ENCODE data around the gene NDUFC2.
"Not testable (repeated sequence)": the region's sequence is repeated elsewhere in the genome, so short reads cannot be mapped to it uniquely, and the experiment has no call there.

Gene NDUFC2

DNA sequence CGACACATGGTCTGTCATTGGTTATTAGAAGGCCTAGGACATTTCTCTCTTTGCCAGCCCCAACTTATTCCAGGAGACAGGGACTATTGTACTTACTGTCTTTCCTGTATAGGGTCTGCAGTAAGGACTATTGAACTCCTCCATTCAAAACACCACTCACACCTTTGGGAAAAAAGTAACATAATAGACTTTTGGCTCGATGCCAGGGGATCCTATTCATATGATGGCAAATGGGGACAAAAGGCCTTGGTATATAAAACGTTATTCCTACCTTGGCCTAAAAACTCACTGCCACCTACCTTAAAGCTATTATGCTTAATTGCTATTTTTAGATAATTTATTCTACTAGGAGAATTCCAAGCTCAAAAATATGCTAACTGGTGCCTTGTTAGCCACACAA is 6.3 kb upstream of the NDUFC2 start:
- in situ Hi-C loops (cut with HindIII; ENCODE audit: low sequenced_read_pairs) = no loop called here
- no peak overlapping the region for H3K4me3 ChIP-seq (ENCODE audit: low read depth, low read length)
- no peak for DNase-seq (ENCODE audit: low read depth)
- TF ChIP-seq, protein P1, sequence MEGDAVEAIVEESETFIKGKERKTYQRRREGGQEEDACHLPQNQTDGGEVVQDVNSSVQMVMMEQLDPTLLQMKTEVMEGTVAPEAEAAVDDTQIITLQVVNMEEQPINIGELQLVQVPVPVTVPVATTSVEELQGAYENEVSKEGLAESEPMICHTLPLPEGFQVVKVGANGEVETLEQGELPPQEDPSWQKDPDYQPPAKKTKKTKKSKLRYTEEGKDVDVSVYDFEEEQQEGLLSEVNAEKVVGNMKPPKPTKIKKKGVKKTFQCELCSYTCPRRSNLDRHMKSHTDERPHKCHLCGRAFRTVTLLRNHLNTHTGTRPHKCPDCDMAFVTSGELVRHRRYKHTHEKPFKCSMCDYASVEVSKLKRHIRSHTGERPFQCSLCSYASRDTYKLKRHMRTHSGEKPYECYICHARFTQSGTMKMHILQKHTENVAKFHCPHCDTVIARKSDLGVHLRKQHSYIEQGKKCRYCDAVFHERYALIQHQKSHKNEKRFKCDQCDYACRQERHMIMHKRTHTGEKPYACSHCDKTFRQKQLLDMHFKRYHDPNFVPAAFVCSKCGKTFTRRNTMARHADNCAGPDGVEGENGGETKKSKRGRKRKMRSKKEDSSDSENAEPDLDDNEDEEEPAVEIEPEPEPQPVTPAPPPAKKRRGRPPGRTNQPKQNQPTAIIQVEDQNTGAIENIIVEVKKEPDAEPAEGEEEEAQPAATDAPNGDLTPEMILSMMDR (IDR thresholded peaks at IDR 0.05; ENCODE audit: low read depth, low read length, missing control alignments) = no peak

DNA sequence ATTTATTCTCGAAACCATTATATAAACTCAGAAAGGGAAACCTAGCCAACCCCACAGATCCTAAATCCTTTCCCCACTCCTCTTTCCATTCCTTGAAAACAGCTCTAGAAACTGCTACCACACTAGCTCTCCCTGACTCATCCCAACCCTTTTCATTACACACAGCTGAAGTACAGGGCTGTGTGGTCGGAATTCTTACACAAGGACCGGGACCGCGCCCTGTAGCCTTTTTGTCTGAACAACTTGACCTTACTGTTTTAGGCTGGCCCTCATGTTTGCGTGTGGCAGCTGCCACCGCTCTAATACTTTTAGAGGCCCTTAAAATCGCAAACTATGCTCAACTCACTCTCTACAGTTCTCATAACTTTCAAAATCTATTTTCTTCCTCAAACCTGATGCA is 4.8 kb upstream of the NDUFC2 start:
- DNase-seq (ENCODE audit: low read depth); in situ Hi-C loops (cut with HindIII; ENCODE audit: low sequenced_read_pairs); H3K4me3 ChIP-seq (ENCODE audit: low read depth, low read length): not testable (repeated sequence)

DNA sequence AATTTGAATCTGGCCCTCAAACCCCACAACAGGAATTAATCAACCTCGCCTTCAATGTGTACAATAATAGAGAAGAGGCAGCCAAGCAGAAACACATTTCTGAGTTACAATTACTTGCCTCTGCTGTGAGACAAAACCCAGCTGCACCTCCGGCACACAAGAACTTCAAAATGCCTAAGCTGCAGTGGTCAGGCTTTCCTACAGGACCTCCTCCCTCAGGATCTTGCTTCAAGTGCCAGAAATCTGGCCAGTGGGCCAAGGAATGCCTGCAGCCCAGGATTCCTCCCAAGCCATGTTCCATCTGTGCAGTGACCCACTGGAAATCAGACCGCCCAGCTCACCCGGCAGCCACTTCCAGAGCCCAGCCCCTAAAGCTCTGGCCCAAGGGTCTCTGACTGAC is 3.4 kb upstream of the NDUFC2 start:
- TF ChIP-seq, protein P1 (IDR thresholded peaks at IDR 0.05; ENCODE audit: low read depth, low read length, missing control alignments) = no peak
- H3K4me3 ChIP-seq (ENCODE audit: low read depth, low read length) = no peak overlapping the region
- in situ Hi-C loops (cut with HindIII; ENCODE audit: low sequenced_read_pairs) = no loop called here
- peak; percentile 8 for DNase-seq (ENCODE audit: low read depth)

DNA sequence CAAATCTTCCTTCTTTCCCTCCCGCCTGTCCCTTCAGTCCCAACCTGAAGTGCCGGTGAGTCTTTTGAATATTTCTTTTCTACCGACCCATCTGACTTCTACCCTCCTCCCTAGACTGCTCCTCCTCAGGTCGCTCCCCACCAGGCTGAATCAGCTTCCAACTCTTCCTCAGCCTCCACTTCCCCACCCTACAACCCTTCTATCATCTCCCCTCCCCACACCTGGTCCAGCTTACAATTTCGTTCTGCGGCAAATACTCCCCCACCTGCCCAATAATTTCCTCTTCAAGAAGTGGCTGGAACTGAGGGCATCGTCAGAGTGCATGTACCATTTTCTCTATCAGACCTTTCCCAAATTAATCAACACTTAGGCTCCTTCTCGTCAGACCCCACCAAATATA is 2.5 kb upstream of the NDUFC2 start:
- TF ChIP-seq, protein P1 (IDR thresholded peaks at IDR 0.05; ENCODE audit: low read depth, low read length, missing control alignments) = no peak
- no peak for DNase-seq (ENCODE audit: low read depth)
- no peak overlapping the region for H3K4me3 ChIP-seq (ENCODE audit: low read depth, low read length)
- in situ Hi-C loops (cut with HindIII; ENCODE audit: low sequenced_read_pairs) = no loop called here

DNA sequence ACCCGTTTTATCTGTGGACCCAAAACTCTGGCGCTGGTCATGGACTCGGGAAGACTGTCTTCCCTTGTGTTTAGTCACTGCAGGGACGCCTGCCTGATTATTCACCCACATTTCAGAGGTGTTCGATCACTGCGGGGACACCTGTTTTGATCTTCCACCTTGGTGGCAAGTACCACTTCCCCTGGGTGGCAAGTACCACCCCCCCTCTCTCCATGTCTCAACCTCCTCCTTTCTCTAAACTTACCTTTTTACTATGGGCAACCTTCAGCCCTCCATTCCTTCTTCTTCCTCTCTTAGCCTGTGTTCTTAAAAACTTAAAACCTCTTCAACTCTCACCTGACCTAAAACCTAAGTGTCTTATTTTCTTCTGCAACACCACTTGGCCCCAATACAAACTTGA is 1.9 kb upstream of the NDUFC2 start:
- in situ Hi-C loops (cut with HindIII; ENCODE audit: low sequenced_read_pairs) = no loop called here
- no peak overlapping the region for H3K4me3 ChIP-seq (ENCODE audit: low read depth, low read length)
- TF ChIP-seq, protein P1 (IDR thresholded peaks at IDR 0.05; ENCODE audit: low read depth, low read length, missing control alignments) = no peak

DNA sequence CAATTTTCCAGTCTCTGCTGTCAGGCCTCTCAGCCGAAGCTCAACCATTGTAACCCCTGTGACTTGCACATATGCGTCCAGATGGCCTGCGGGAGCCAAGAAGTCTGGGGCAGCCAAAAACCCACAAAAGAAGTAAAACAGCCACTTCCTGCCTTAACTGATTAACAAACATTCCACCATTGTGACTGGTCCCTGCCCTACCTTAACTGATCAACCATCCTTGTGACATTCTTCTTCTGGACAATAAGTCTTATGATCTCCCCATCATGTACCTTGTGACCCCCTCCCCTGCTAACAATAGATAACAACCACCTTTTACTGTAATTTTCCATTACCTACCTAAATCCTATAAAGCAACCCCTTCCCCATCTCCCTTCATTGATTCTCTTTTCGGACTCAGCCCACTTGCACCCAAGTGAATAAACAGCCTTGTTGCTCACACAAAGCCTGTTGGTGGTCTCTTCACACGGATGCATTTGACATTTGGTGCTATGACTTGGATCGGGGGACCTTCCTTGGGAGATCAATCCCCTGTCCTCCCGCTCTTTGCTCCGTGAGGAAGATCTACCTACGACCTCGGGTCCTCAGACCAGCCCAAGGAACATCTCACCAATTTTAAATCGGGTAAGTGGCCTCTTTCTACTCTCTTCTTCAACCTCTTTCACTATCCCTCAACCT is 1.3 kb upstream of the NDUFC2 start:
- peak; percentile 9 for DNase-seq (ENCODE audit: low read depth)
- no peak overlapping the region for H3K4me3 ChIP-seq (ENCODE audit: low read depth, low read length)
- TF ChIP-seq, protein P1 (IDR thresholded peaks at IDR 0.05; ENCODE audit: low read depth, low read length, missing control alignments) = no peak
- in situ Hi-C loops (cut with HindIII; ENCODE audit: low sequenced_read_pairs) = no loop called here

More for the DNA sequence above, 1.9 kb upstream of the NDUFC2 start:
- no peak for DNase-seq (ENCODE audit: low read depth)

DNA sequence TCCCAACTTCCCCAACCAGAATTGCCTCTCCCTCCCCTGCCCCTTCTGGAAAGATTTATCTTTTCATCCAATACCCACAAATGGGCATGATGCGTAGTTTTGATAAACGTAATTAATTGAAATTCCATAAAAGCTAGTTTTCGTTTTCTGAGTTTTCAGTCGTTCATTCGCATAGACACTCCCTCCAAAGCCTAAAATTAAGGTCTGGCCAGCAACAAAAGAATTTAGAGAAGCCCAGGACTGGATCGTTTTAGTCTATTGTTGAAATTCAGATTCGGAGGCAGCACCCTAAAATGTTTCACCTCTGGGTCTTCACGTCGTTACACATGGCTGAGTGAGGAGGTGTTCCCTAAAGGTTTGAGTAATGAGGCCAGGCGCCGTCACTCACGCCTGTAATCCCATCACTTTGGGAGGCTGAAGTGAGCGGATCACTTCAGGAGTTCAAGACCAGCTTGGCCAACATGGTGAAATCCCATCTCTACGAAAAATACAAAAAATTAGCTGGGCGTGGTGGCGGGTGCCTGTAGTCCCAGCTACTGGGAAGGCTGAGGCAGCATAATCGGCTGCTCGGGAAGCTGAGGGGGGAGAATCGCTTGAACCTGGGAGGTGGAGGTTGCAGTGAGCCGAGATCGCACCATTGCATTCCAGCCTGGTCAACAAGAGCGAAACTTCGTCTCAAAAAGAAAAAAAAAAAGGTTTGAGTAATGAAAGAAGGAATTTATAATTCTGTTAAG is 589 bp upstream of the NDUFC2 start:
- DNase-seq (ENCODE audit: low read depth) = no peak
- peak overlapping the region; percentile 73 for H3K4me3 ChIP-seq (ENCODE audit: low read depth, low read length)
- TF ChIP-seq, protein P1 (IDR thresholded peaks at IDR 0.05; ENCODE audit: low read depth, low read length, missing control alignments) = no peak
- in situ Hi-C loops (cut with HindIII; ENCODE audit: low sequenced_read_pairs) = no loop called here

Data from astrocyte of the cerebellum (primary cell).